ENCODE data around the gene ATAT1. TPM values are rescaled to one million over a fixed set of nuclear protein-coding genes. Genes with fewer than 3 reads are reported as not detected.

The ATAT1 gene
- total and polyA plus RNA-seq, 2 of the 13 experiments (the other 11 are each of a cell fraction or from before 2014, with no cell fraction given) = 9.2 to 23.6 TPM

GRCh38 chr6:30646450-30647241, 20.0 kb downstream of the ATAT1 start, which contains the start of gene C6orf136 (continued):
- TF ChIP-seq ZHX2 (IDR thresholded peaks at IDR 0.05; ENCODE audit: low read depth) (no peak), ZHX2 (CRISPR knock-in tag; IDR thresholded peaks at IDR 0.05; ENCODE audit: borderline replicate concordance) (no peak), ZNF503 (CRISPR knock-in tag; IDR thresholded peaks at IDR 0.05) (no peak), ZBTB43 (CRISPR knock-in tag; conservative IDR thresholded peaks at IDR 0.05) (no peak), SMAD1 (CRISPR knock-in tag; IDR thresholded peaks at IDR 0.05; ENCODE audit: borderline replicate concordance, low read depth) (no peak), ZNF839 (CRISPR knock-in tag; IDR thresholded peaks at IDR 0.05; ENCODE audit: borderline replicate concordance) (no peak), TP53 (CRISPR knock-in tag; conservative IDR thresholded peaks at IDR 0.05) (no peak), EED (CRISPR knock-in tag; IDR thresholded peaks at IDR 0.05) (no peak), SKIL (CRISPR knock-in tag; IDR thresholded peaks at IDR 0.05; ENCODE audit: borderline replicate concordance) (no peak), SOX5 (CRISPR knock-in tag; IDR thresholded peaks at IDR 0.05; ENCODE audit: borderline replicate concordance) (no peak), IRX3 (CRISPR knock-in tag; IDR thresholded peaks at IDR 0.05; ENCODE audit: borderline replicate concordance, low read depth) (no peak), CEBPB (IDR thresholded peaks at IDR 0.05; ENCODE audit: borderline replicate concordance, low read depth, low read length) (peak; percentile 88), U2AF2 (IDR thresholded peaks at IDR 0.05; ENCODE audit: low read depth, low read length) (no peak), SRY (CRISPR knock-in tag; IDR thresholded peaks at IDR 0.05) (no peak), SIN3A (IDR thresholded peaks at IDR 0.05; ENCODE audit: borderline replicate concordance, low read depth, low read length) (peak; percentile 78; the same call in 1 of the 2 replicates), ZFP1 (CRISPR knock-in tag; IDR thresholded peaks at IDR 0.05) (no peak), ZKSCAN8 (CRISPR knock-in tag; IDR thresholded peaks at IDR 0.05; ENCODE audit: borderline replicate concordance) (0 out of 2 replicates have a peak, but pooled peaks have one; percentile 33), NFRKB (IDR thresholded peaks at IDR 0.05) (no peak)
